IPS DF 6.9 (cell line): ENCODE data around the gene FAM13C.
A peak's percentile ranks its signal among the peaks of the same experiment; 100 is the strongest.

Source experiments
- DNase-seq: peaks from one replicate; pipeline ENCODE4 v3.0.0-alpha.2; 2013; ENCODE audit warnings: low read depth, low spot score
- H3K27ac ChIP-seq: one replicate; pipeline ENCODE4 v1.5.1; 2013; ENCODE audit warnings: low read length, control low read depth
- H3K27me3 ChIP-seq: 2 replicates; pipeline ENCODE4 v1.6.1; 2013; ENCODE audit warnings: mild to moderate bottlenecking, low read length; ENCODE audit not compliant: control insufficient read depth, insufficient read depth
- H3K36me3 ChIP-seq: 2 replicates; pipeline ENCODE4 v1.6.1; 2013; ENCODE audit warnings: low read length; ENCODE audit not compliant: control insufficient read depth, insufficient read depth
- H3K4me1 ChIP-seq: 2 replicates; pipeline ENCODE4 v1.6.1; 2013; ENCODE audit warnings: low read length; ENCODE audit not compliant: control insufficient read depth, insufficient read depth
- H3K4me3 ChIP-seq: 2 replicates; pipeline ENCODE4 v1.5.1; 2013; ENCODE audit warnings: mild to moderate bottlenecking, low read length
- H3K9me3 ChIP-seq: 2 replicates; pipeline ENCODE4 v1.6.1; 2013; ENCODE audit warnings: low read length, inconsistent platforms; ENCODE audit not compliant: control insufficient read depth, insufficient read depth
- WGBS: extraction: QIAGEN DNeasy Blood & Tissue Kit; methylation state at CpG from one replicate; pipeline ENCODE4 v1.1.7; 2013; ENCODE audit warnings: mixed read lengths, missing lambda C conversion rate; ENCODE audit not compliant: insufficient read length, insufficient coverage; 5-methylcytosine and 5-hydroxymethylcytosine counted together

FAM13C gene

DNA sequence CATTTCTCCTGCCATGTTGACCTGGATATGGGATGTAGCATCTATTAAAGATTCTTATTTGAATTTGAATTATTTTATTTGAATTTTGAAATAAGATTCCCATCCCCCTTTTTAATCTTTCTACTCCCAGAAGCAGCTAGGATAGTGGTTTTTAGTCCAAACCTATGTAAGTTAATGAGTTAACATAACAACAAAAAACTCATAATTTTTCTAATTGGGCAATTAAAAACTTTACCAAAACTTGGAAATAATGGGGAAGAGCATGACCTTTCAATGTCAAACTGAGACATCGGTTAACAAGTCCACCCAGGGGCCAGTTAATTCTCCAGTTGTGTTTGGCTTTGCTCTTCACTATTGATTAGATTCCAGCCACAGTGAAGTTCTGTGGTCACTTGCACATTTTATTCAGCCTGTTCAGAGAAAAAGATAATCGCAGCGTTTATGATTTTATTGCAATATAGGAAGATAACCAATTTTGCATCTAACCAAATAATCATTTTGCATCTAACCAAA lies 1.2 kb upstream of the FAM13C start:
- no peak for DNase-seq
- Histone ChIP-seq H3K27ac (no peak overlapping the region), H3K4me3 (no peak overlapping the region), H3K27me3 (peaks cover 5% of the 10 kb centered on the region; the same call in 1 of the 2 replicates), H3K36me3 (no peaks in the 10 kb centered on the region), H3K4me1 (no peaks in the 10 kb centered on the region; the same call in 1 of the 2 replicates), H3K9me3 (no peaks in the 10 kb centered on the region)
- WGBS = no CpG with 5 or more reads among the region's 3 CpGs

DNA sequence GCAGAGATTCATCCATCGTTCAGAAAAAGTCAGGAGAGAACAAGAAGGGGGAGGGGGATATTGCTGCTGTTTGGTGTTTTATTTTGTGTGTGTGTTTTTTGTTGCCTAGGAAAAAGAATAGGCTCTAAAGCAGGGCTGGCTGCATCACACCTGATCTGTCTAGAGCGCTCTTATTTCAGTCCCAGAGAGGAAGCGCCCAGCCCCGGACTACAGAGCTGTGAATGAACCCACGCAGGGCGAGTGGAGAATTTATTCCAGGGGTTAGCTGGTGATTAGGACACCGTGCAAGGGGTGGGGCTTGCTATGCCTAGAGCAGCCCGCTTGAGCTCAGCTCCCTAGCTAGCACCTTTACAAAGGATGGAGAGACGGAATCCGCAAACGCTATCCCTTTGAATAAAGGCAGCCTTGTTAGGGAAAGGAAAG lies 621 bp upstream of the FAM13C start:
- Histone ChIP-seq H3K4me1 (no peaks in the 10 kb centered on the region; the same call in 1 of the 2 replicates), H3K36me3 (no peaks in the 10 kb centered on the region), H3K4me3 (peak overlapping the region; percentile 22; the same call in 1 of the 2 replicates), H3K9me3 (no peaks in the 10 kb centered on the region), H3K27me3 (peaks cover 5% of the 10 kb centered on the region; the same call in 1 of the 2 replicates), H3K27ac (no peak overlapping the region)
- no CpG with 5 or more reads among the region's 11 CpGs for WGBS
- DNase-seq = no peak

DNA sequence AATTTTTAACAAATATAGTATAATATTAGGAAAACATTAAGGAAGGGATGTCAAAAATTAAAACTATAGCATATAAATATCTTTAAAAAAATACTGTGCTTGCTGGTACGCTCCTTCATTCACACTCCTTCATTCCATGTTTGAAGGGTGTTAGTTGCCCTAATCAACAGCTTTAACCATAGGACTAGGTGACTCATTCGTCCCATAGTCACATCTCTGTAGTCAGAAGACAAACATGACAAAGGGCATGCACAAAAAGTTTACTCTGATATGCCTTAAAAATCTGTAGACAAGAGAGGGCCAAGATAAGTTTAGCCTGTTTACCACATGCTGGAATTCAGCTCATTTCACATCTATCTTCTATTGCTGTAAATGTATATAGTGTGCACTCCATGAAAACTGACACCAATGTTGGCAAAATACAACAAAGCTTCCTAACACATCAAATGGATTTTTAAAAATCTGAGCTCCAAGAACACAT lies 646 bp downstream of the FAM13C start:
- Histone ChIP-seq H3K4me1 (no peaks in the 10 kb centered on the region; the same call in 1 of the 2 replicates), H3K36me3 (no peaks in the 10 kb centered on the region), H3K4me3 (no peak overlapping the region; the same call in 1 of the 2 replicates), H3K9me3 (no peaks in the 10 kb centered on the region), H3K27ac (no peak overlapping the region), H3K27me3 (peaks cover 5% of the 10 kb centered on the region; the same call in 1 of the 2 replicates)
- WGBS = no CpG with 5 or more reads among the region's 2 CpGs
- no peak for DNase-seq

DNA sequence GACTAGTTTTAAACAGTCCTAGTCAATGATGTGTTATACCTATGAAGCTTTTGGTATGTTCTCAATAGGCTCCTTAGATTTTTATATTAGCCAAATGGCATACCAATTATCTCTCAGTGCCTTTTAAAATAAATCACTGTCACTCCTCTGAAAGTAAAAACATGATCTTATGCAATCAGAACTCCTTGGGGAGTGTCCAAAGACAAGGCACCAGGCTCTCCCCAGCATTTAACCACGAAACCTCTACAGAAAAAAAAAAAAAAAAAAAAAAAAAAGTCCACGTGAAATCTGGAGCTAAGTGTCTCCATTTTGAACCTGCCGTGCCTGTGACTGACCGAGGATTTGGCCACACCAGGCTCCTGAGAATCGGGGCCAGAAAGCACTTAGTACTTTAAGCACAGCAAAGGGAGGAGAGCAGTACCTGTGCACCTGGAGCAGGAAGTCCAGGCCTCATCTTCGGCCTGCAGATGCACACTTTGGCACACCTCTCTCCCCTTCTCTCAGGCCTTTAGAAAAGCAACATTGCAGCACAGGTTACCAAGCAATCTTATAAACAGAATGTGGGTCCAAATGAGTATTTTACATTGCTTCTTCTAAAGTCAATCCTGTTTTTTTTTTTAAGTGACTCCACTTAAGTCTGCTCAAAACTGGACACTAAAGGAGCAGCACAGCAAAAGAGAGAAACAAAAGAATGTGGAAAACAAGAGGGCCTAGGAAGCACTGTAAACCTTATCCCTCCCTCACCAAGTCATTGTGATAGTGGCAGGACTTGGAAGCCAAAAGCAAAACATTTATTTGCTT lies 1.5 kb downstream of the FAM13C start:
- H3K9me3 ChIP-seq = no peaks in the 10 kb centered on the region
- peaks cover 5% of the 10 kb centered on the region; the same call in 1 of the 2 replicates for H3K27me3 ChIP-seq
- no peaks in the 10 kb centered on the region; the same call in 1 of the 2 replicates for H3K4me1 ChIP-seq
- H3K27ac ChIP-seq = no peak overlapping the region
- H3K36me3 ChIP-seq = no peaks in the 10 kb centered on the region
- no peak overlapping the region for H3K4me3 ChIP-seq
- no peak for DNase-seq
- no CpG with 5 or more reads among the region's 6 CpGs for WGBS

DNA sequence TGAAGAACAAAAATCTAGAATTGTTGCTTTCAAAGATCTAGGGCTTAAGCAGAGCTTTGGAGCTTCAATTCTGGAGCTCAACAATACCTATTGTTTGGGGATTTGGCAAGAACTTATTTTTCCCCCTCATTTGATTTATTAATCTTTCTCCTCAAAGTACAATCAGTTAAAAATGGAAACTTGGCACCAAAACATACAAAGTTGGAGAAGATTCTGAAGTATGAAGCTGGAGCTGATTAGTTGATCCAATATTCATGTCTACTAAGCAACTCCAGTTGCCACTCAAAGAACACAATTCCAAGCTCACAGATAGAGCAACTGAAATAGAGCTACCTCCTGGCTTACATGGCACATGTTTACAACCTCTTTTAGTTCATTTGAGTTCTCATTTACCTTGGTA lies 3.8 kb downstream of the FAM13C start:
- Histone ChIP-seq H3K27me3 (peaks cover 5% of the 10 kb centered on the region; the same call in 1 of the 2 replicates), H3K27ac (no peak overlapping the region), H3K36me3 (no peaks in the 10 kb centered on the region), H3K4me1 (no peaks in the 10 kb centered on the region; the same call in 1 of the 2 replicates), H3K9me3 (no peaks in the 10 kb centered on the region), H3K4me3 (no peak overlapping the region)
- no peak for DNase-seq

DNA sequence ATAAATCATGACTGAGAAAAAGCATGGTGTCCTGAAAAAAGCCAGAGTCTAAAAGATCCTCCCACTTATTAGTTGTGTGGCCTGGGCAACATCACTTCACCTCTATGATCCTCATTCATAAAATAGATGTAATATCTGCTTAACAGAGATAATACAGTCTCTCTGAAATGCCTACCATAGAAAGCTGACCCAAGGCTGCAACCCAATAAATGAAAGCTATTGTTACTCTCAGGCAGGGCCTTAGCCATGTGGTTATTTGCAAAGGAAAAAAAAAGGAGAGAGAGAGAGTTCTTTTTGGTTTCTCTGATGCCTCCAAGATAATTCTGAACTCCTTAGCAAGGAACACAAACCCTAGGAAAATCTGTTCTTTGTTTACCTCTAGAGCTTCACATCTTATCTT lies 7.9 kb downstream of the FAM13C start:
- Histone ChIP-seq H3K4me1 (no peaks in the 10 kb centered on the region), H3K9me3 (no peaks in the 10 kb centered on the region), H3K4me3 (no peak overlapping the region), H3K27me3 (no peaks in the 10 kb centered on the region), H3K36me3 (no peaks in the 10 kb centered on the region), H3K27ac (no peak overlapping the region)
- no peak for DNase-seq

DNA sequence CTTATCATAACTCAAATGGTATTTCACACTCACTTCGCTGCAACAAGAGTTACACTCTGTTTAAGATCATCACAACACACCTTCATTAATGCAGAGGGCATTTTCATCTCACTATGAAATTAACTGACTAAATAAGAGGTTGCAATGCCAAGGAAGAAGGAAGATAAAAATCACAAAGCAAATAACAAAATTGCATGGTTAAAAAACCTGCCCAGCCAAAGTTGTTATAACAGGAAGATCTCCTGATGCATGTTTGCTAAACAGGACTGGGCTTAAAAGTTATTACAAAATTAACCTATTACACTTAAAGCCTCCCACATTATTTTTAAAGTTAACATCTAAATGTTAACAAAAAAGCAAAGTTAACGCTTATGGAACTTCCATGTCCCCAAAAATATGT lies 11.8 kb downstream of the FAM13C start:
- no peak overlapping the region for H3K27ac ChIP-seq
- no peaks in the 10 kb centered on the region for H3K9me3 ChIP-seq
- no peaks in the 10 kb centered on the region for H3K27me3 ChIP-seq
- no peaks in the 10 kb centered on the region for H3K4me1 ChIP-seq
- WGBS = no CpG with 5 or more reads among the region's 2 CpGs
- no peak for DNase-seq
- no peak overlapping the region for H3K4me3 ChIP-seq
- no peaks in the 10 kb centered on the region for H3K36me3 ChIP-seq

DNA sequence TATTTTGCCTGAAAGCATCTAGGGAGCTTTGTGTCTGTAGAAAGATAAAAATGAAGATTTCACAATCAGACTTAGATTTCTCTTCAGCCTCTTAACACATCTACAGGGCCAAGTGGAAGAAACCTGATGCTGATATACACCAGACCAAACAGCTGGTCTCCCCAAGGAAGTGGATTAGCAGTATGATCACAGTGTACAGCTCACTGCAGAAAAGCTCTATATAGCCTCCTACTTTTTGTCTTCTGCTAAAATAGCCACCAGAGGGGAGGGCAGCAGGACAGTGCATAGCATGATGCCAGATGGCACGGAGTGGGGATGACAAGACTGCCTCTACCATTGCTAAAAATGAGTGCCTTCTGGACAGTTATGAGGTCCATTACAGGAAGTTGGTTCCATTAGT lies 16.0 kb downstream of the FAM13C start:
- no peak for DNase-seq
- Histone ChIP-seq H3K36me3 (no peaks in the 10 kb centered on the region), H3K27me3 (no peaks in the 10 kb centered on the region), H3K4me3 (no peak overlapping the region), H3K4me1 (no peaks in the 10 kb centered on the region), H3K9me3 (no peaks in the 10 kb centered on the region), H3K27ac (no peak overlapping the region)
- no CpG with 5 or more reads among the region's 1 CpG for WGBS

DNA sequence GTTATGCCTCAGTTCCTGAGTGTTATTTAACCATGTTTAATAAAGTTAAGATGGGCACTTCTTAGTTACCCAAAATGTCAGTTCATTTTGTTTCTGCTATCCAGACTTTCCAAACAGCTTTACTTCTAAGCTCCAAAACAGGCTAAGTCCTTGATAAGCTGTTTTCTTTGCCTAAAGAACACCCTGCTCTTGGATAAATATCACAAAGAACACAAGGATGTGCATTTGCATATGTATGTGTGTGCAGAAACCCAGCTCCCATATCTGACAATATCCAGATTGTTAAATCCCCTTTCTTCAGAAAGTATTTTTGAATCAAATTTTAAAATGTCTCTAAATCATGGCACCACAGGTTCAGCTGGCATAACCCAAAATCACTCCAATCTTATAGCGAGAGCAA lies 19.6 kb downstream of the FAM13C start:
- Histone ChIP-seq H3K9me3 (no peaks in the 10 kb centered on the region), H3K27ac (no peak overlapping the region), H3K4me1 (no peaks in the 10 kb centered on the region), H3K27me3 (no peaks in the 10 kb centered on the region), H3K36me3 (no peaks in the 10 kb centered on the region), H3K4me3 (no peak overlapping the region)
- DNase-seq = no peak
- WGBS = no CpG with 5 or more reads among the region's 1 CpG

DNA sequence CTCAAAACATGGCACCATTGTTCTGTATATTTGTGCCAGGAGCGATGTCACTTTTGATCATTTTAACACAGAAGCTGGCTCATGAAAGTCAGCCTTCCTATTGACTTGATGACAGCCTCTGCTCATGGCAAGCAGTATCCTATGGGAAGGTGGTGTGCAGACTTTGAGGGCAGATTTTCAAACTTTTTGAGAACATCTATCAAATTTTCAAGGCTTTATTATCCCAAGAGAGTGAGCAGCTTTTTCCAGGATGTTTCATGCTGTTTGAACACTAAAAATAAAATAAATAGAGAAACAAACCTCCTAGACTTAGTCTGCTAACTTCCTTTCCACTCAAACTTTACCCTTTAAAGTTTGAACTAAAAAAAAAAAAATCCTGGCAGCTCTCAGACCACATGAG lies 20.3 kb downstream of the FAM13C start:
- no peaks in the 10 kb centered on the region for H3K4me1 ChIP-seq
- H3K27ac ChIP-seq = no peak overlapping the region
- no peak for DNase-seq
- no peaks in the 10 kb centered on the region for H3K9me3 ChIP-seq
- H3K27me3 ChIP-seq = peaks cover 2% of the 10 kb centered on the region; the same call in 1 of the 2 replicates
- no CpG with 5 or more reads among the region's 1 CpG for WGBS
- no peaks in the 10 kb centered on the region for H3K36me3 ChIP-seq
- no peak overlapping the region for H3K4me3 ChIP-seq
